ENCODE results near the gene ARID4B.
"Not testable (repeated sequence)": the region's sequence is repeated elsewhere in the genome, so short reads cannot be mapped to it uniquely, and the experiment has no call there.

ARID4B gene

DNA sequence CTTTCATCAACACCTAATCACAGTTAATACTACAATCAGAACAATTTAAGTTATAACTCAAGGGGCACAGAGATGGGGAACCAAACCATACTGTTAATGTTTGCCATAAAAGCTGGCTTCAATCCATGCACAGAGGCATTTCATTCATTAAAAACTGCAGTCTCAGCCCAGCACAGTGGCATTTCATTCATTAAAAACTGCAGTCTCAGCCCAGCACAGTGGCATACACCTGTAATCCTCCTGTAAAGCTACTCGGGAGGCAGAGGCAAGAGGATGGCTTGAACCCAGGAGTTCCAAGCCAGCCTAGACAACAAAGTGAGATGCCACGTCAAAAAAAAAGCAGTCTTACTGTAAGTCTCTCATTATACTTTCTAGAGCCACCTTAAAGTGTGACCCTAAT lies 29.2 kb downstream of the ARID4B start:
- no peak for DNase-seq (ENCODE audit: low spot score)

DNA sequence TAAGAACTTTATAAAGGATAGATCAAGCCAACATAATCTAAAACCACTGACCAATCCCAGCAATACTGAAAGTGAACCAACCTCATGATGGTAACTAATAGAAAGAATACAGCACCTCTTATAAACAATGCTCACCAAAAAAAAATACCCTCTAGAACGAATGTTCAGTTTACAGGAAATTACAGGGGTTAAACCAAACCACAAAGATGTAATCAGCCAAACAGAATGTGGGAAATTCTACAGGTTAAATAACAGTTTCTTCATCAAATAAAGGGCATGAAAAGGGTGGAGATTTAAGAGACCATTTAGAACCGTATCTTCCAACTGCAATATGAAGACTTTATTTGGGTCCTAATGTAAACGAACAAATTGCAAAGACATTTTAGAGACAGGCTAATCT lies 30.4 kb downstream of the ARID4B start:
- no peak for DNase-seq (ENCODE audit: low spot score)

DNA sequence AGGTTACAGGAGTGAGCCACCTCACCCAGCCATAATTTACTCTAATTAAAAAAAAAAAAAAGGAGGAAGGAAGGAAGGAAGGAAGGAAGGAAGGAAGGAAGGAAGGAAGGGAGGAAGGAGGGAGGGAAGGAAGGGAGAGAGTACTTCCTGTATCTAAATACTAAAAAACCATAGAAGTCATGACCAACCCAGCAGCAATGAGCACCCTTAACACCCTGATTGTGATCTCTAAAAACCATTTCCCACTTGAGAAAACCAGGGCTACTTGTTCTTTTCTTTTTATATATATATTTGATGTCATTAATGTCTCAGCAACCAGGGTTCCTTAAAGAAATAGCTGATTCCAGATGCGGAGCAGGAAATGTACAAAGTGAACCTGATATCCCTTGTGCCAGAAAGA lies 31.2 kb downstream of the ARID4B start:
- DNase-seq (ENCODE audit: low spot score) = no peak

DNA sequence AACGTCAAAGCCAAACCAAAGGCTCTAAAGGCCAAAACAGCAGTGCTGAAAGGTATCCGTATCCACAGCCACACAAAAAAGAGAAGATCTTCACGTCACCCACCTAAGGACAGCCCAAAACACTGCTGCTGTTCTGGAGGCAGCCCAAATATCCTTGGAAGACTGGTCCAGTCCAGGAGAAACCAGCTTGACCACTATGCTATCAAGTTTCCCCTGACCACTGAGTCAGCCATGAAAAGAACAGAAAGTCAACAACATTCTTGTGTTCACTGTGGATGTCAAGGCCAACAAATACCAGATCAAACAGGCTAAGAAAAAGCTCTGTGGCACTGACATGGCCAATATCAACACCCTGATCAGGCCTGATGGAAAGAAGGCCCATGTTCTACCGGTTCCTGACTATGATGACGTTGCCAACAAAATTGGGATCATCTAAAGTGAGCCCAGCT lies 32.1 kb downstream of the ARID4B start:
- DNase-seq (ENCODE audit: low spot score) = no peak

DNA sequence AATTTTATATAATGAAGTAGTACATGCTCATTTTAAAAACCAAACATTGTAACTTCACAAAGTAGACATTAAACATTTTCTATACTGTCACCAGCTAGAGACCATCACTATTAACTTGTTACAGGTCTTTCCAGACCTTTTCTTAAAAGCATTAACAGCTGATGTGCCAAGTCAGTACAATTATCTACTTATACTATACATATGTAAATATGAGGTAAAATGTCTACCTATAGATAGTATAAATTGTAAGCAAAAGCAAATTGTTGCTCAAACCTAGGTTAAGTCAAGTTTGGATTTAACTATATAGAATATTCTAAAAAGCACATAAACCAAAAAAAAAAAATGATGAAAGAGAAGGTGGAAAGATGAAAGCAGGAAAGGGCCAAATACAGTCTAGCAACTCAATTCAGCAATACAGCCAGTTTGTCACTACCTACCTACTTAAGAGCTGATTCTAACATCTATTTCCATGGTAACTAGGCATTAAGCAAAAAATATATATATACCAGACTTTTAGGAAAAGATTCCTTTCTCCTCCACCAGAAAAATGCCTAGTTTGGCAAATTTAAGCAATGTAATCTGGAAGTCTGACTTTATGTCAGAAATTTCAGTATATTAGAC lies 34.5 kb downstream of the ARID4B start:
- no peak for DNase-seq (ENCODE audit: low spot score)

DNA sequence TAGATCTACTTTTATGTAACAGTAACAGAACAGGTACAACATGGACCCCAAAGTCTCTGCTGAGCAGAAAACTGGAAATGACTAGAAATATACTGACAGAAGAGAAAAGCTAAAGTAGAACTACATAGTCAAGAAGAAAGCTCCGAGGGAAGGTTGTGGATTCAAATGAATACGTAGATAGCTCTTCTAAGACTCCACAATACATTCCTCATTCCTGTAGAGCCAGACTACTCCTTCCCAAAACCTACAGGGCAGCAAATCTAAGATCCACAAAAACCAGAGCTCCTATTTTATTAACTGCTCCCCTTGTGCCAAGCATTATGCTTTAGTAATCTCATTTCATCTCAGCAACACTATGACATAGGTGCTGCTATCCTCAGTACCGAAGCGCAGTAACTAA lies 35.2 kb downstream of the ARID4B start:
- no peak for DNase-seq (ENCODE audit: low spot score)

DNA sequence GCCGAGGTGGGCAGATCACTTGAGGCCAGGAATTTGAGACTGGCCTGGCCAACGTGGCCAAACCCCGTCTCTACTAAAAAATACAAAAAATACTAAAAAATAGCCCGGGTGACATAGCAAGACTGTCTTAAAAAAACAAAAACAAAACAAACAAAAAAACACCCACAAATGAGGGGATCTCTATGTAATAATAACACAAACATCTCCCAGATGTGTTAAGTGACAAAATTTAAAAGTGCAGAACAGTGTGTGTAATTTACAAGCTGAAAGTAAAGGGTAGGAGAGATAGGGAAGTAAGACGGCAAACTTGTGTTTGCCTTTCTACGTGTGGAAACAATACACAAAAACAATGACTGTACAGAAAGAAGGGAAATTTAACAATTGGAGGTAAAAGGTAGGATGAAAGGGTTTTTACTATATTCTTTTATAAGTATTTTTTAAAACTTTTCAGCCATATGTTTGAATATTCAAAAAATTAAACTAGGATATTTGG lies 36.3 kb downstream of the ARID4B start:
- DNase-seq (ENCODE audit: low spot score) = no peak

DNA sequence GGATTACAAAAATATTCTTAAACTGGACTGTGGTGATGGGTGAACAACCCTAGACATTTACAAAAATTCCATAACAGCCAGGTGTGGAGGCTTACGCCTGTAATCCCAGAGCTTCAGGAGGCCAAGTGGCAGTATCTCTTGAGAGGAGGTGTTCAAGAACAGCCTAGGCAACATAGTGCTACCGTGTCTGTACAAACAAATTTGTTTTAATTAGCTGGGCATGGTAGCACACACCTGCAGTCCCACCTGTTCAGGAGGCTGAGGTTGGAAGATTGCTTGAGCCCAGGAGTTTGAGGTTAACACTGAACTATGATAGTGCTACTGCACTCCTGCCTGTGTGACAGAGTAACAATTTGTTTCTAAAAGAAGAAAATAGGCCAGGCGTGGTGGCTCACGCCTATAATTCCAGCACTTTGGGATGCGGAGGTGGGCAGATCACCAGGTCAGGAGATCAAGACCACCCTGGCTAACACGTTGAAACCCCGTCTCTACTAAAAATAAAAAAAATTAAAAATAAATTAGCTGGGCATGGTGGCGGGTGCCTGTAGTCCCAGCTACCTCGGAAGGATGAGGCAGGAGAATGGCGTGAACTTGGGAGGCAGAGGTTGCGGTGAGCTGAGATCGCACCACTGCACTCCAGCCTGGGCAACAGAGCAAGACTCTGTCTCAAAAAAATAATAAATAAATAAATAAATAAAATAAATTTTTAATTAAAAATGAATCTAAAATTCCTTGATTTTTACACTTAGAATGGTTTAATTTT lies 37.1 kb downstream of the ARID4B start:
- no peak for DNase-seq (ENCODE audit: low spot score)

DNA sequence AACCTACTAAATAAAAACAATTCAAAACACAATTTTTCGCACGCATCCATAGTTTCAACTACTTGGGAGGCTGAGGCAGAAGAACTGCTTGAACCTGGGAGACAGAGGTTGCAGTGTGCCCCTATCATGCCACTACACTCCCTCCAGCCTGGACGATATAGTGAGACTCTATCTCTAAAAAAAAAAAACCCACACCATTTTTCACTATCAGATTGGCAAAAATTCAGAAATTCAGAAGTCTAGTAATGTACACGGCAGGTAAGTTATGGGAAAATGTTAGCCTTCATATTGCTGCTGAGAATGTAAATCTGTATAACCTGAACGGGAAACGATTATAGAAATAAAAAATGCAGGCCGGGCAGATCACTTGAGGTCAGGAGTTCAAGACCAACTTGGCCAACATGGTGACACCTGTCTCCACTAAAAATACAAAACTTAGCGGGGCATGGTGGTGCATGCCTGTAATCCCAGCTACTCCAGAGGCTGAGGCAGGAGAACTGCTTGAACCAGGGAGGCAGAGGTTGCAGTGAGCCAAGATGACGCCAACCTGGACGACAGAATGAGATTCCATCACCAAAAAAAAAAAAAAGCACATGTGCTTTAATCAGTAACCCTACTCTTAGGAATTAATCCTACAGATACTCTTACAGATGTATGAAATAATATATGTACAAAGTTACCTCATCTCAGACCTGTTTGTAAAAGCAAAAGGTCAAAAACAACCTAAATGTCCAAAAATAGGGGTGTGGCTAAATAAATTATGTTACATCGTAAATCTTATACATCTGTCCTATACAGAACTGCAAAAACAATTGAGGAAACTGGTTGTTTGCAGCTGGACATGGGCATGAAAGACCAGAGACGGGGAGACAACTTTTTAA lies 37.9 kb downstream of the ARID4B start:
- no peak for DNase-seq (ENCODE audit: low spot score)

DNA sequence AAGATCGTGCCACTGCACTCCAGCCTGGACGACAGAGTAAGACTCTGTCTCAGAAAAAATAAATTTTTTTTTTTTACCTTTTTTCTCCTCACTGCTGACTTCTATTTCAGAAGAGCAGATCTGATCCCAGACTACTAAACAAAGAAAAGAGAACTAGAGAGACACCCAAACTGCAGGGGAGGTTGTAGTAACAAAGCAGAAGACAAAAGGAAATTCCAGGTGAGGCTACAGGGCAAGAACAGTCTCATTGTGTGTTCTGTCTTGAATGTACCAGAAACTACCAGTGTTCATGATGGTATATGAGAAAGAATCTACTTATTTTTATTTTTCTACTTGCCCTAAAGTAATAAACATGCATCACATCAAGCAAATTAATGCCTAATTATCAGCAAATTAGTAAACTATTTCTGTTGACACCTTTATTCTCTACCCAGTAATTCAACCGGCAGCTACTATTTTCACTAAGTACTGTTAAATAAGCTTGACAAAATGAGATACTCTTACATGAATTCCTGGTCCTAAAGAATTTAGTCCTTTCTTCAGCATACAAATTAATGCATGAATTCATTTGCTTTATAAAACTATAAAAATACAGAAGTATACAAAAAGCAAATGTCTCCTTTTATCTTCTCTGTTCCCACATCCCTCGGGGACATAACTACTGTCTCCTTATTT lies 40.6 kb downstream of the ARID4B start:
- DNase-seq (ENCODE audit: low spot score) = no peak

DNA sequence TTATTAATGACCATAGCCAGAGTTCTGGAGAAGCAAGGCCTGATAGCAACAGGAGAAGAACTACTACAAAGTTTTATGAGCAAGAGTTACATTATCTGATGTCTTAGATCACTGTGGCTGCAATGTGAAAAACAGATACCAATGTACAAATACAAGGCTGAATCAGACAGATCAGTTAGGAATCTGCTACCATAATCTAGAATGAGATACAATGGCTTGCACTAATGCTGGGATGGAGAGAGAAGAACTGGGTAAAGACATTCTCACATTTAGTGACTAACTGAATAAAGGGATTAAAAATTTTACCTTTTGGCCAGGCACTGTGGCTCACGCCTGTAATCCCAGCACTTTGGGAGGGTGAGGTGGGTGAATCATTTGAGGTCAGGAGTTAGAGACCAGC lies 41.3 kb downstream of the ARID4B start:
- no peak for DNase-seq (ENCODE audit: low spot score)

DNA sequence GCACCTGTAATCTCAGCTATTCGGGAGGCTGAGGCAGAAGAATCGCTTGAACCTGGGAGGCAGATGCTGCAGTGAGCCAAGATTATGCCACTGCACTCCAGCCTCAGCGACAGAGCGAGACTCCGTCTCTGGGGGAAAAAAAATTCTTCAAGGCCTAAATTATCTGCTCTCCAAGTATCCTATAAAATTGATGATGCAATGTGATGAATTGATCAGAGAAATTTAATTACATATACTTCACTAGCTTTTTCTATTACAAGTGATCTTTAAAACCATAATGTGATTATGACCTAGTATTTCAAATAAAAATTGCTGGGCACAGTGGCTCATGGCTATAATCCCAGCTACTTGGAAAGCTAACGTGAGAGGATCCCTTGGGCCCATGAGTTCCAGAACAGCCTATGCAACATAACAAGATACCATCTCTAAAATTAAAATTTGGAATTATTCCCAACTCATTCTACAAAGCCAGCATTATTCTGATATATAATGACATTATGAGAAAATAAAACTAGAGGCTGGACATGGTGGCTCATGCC lies 43.7 kb downstream of the ARID4B start:
- DNase-seq (ENCODE audit: low spot score) = no peak

DNA sequence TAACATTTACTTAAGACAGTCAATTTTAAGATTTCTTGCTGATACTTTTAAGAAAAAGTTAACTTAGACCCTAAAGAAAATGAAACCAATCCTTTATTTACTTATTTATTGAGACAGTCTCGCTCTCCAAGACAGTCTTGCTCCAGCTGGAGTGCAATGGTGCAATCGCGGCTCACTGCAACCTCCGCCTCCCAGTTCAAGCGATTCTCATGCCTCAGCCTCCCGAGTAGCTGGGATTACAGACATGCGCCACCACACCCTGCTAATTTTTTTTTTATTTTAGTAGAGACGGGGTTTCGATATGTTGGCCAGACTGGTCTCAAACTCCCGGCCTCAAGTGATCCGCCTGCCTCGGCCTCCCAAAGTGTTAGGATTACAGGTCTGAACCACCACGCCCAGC lies 44.3 kb downstream of the ARID4B start:
- not testable (repeated sequence) for DNase-seq (ENCODE audit: low spot score)

DNA sequence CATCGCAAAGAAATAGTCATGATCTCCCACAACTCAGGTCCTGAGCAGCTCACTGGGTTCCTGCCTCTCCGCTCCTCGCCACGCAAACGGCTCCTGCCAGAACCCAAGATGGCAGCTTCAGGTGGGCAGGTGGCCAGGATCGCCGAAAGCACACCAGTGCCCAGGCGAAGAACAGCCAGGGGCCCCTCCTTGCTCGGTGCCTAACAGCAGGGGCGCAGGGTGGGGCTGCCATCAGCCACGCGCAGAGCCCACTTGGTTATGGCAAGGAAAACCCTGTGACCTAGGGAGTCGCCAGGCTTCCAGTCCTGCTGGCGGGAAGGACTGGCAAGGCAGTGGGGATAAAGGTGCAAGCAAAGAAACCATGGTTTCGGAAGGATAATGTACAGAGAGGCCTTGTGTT lies 47.5 kb downstream of the ARID4B start:
- DNase-seq (ENCODE audit: low spot score) = no peak

DNA sequence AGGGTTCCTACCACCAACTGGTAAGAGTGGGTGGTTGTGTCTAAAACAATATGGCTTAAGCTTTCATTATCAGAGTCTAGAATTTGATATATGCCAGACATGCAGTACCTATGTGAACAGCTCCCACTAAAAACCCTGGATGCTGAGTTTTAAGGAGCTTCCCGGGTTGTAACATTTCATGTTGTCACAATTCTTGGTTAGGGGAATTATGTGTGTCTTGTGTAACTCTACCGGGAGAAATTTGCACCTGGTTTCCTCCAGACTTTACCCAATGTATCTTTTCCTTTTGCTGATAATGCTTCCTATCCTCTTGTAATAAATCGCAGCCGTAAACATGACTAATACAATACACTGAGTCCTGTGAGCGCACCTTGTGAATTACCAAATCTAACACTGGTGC lies 48.3 kb downstream of the ARID4B start:
- no peak for DNase-seq (ENCODE audit: low spot score)

DNA sequence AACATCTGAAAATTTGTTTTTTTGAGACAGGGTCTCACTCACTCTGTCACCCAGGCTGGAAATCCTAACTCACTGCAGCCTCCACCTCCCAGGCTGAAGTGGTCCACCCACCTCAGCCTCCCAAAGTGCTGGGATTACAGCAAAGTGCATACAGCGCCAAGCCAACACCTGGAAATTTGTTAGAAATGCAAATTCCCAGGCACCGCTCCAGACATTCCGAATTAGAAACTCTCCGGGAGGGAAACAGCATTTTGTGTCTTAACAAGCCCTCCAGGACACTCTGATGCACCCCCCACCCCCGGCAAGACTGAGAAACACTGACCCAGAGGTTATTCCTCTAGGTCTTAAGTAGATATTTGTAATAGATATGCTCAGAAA lies 49.1 kb downstream of the ARID4B start:
- DNase-seq (ENCODE audit: low spot score) = no peak

DNA sequence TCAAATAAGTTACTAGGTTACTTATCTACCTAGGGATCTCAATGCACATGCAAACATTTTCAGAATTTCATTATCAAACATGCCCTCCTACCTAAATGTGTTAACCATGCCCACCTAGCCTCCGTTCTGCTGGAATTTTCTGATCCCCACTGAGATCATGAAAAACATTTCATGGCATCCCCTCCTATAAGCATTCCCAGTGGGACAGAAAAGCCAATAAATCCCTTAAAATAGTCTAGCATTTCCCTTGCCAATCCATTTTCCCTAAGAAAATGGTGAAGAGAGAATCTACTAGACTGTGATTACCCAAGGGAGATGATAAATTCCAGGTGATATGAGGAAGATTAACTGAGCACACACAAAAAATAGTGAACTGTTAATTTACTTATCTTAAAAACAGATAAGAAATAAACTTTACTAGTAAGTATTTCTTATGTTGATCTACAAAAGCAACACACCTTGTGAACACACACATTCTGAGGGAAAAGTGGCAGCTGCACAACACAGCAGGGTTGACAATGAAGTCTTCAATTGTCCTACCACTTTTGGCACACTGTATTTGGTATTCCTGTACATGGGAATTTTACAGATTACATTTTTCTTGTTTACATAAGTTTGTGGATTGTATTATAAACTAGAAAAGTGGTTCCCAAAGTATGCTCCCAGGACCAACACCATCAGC lies 49.6 kb downstream of the ARID4B start:
- DNase-seq (ENCODE audit: low spot score) = no peak

DNA sequence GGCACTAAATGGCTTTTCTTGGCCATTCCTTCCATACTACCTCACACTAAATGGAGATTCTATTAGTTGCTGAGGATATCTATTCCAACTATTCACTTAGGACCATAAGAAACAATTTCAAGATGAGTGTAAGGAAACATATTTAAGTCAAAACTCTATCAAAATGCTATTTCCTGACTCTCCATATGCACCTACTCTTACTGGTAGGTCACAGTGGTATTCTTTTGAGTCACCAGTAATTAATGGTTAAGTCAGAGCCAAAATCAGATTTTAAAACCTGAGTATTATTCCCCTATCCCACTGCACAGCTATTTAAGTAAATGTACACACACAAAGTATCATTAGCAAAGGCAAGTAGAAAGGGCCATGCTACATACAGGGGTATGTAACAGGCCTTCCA lies 50.3 kb downstream of the ARID4B start:
- no peak for DNase-seq (ENCODE audit: low spot score)

DNA sequence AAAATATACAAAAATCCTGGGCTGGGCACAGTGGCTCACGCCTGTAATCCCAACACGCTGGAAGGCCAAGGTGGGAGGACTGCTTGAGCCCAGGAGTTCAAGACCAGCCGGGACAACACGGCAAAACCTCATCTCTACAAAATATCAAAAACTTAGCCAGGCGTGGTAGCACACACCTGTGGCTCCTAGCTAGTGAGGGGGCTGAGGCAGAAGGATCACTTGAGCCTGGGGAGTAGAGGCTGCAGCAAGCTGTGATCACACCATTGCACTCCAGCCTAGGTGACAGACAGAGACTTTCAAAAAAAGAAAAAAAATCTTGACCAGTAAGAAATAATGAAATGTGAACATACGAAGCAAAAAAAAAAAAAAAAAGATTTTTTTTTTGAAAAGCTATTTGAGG lies 52.1 kb downstream of the ARID4B start:
- DNase-seq (ENCODE audit: low spot score) = no peak

DNA sequence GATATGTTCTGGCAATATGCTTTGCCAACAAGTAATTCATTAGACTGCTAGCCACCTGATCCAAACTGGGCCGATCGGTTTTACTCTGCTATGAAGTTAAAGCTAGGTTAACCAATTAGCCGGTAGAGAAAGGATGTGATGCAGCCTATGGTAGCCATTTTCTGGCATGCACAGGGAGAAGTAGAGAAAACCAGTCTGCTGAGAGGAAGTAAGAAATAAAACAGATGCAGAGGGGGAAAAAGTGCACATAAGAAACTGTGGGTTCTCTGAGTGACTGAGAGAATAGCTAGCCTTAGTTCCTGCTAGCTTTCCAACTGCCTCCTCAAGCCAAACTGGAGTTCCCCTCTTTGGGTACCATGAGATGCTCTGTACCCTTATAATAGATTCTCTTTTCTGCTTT lies 52.8 kb downstream of the ARID4B start:
- no peak for DNase-seq (ENCODE audit: low spot score)

DNA sequence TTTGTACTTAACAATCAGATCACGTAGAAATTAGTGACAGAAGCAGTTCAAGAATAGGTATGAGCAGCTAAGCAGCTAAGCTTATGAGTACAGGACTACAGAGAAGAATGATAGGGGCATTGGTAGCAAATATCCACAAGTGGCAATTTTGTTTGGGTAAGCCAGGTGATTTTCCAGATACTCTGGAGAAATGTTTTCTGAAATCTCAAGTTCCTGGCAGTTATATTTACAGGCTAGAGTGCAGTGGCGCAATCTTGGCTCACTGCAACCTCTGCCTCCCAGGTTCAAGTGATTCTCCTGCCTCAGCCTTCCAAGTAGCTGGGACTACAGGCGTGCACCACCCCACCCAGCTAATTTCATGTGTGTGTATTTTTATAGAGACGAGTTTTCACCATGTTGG lies 55.1 kb downstream of the ARID4B start:
- DNase-seq (ENCODE audit: low spot score) = no peak
